IMR-90 (cell line): ENCODE data around the gene PSMC3. TPM values are rescaled to one million over a fixed set of nuclear protein-coding genes. Genes with fewer than 3 reads are reported as not detected.
A peak's percentile ranks its signal among the peaks of the same experiment; 100 is the strongest.

Source experiments
- ATAC-seq: fragments of 200-7000 bp; cut with Tn5 transposase; 2 replicates; pipeline ENCODE4 v1.9.1; 2020; ENCODE audit warnings: low read depth, mild to moderate bottlenecking, moderate library complexity
- BruUV-seq: library from RNA; stranded (reverse); fragments of 400-500 nt; replicated peaks from 2 replicates; lab custom pipeline; 2021; lab: Mats Ljungman, UMichigan
- CTCF ChIA-PET: fragments of 300-600 bp; formaldehyde crosslinking; extraction: SDS; loops from one replicate; lab custom pipeline; 2021; ENCODE audit warnings: antibody characterized with exemption; lab: Yijun Ruan, JAX
- POLR2A ChIA-PET: fragments of 300-600 bp; sonication (Branson Sonifier 250); formaldehyde crosslinking; loops from one replicate; lab custom pipeline; 2022; ENCODE audit warnings: antibody characterized with exemption; ENCODE audit not compliant: unreplicated experiment; lab: Charles Lee
- DNase-seq: peaks from one replicate; pipeline ENCODE4 v3.0.0; 2013
- H2AFZ ChIP-seq: replicated peaks from 2 replicates; pipeline ENCODE3; 2013; ENCODE audit warnings: low read length, mild to moderate bottlenecking; ENCODE audit not compliant: poor library complexity
- H2AK5ac ChIP-seq: 2 replicates; pipeline ENCODE4 v1.6.1; 2013; ENCODE audit warnings: low read depth, low read length, inconsistent platforms
- H2AK9ac ChIP-seq: replicated peaks from 2 replicates; pipeline ENCODE3; 2013; ENCODE audit warnings: mild to moderate bottlenecking, low read depth, low read length, moderate library complexity; ENCODE audit not compliant: poor library complexity
- H2BK120ac ChIP-seq: 2 replicates; pipeline ENCODE4 v1.6.1; 2013; ENCODE audit warnings: low read depth, low read length, inconsistent platforms
- H2BK15ac ChIP-seq: 3 replicates; pipeline ENCODE4 v1.6.1; 2013; ENCODE audit warnings: low read depth, low read length, inconsistent platforms
- H2BK20ac ChIP-seq: 2 replicates; pipeline ENCODE4 v1.6.1; 2013; ENCODE audit warnings: low read depth, mild to moderate bottlenecking, inconsistent platforms, low read length, moderate library complexity
- H2BK5ac ChIP-seq: 2 replicates; pipeline ENCODE4 v1.6.1; 2013; ENCODE audit warnings: mild to moderate bottlenecking, low read depth, low read length, inconsistent platforms; ENCODE audit not compliant: poor library complexity, severe bottlenecking
- H3K14ac ChIP-seq: replicated peaks from 2 replicates; pipeline ENCODE4 v1.6.1; 2013; ENCODE audit warnings: low read depth, low read length, inconsistent platforms
- H3K18ac ChIP-seq: 2 replicates; pipeline ENCODE4 v1.6.1; 2013; ENCODE audit warnings: low read depth, low read length, control low read depth
- H3K23ac ChIP-seq: 2 replicates; pipeline ENCODE4 v1.6.1; 2013; ENCODE audit warnings: low read depth, low read length, inconsistent platforms
- H3K27ac ChIP-seq: 2 replicates; pipeline ENCODE4 v1.5.1; 2013; ENCODE audit warnings: mild to moderate bottlenecking, control low read depth, low read length; ENCODE audit not compliant: insufficient read depth
- H3K27me3 ChIP-seq: 2 replicates; pipeline ENCODE4 v1.6.1; 2013; ENCODE audit warnings: low read length; ENCODE audit not compliant: control insufficient read depth, insufficient read depth
- H3K36me3 ChIP-seq: 2 replicates; pipeline ENCODE4 v1.6.1; 2013; ENCODE audit warnings: low read length, mixed read lengths; ENCODE audit not compliant: control insufficient read depth, insufficient read depth
- H3K4ac ChIP-seq: 2 replicates; pipeline ENCODE4 v1.6.1; 2013; ENCODE audit warnings: low read depth, low read length, inconsistent platforms
- H3K4me1 ChIP-seq: 2 replicates; pipeline ENCODE4 v1.6.1; 2013; ENCODE audit warnings: low read length, mixed read lengths; ENCODE audit not compliant: control insufficient read depth, insufficient read depth
- H3K4me2 ChIP-seq: 2 replicates; pipeline ENCODE4 v1.6.1; 2013; ENCODE audit warnings: low read depth, mild to moderate bottlenecking, control low read depth, low read length, moderate library complexity
- H3K4me3 ChIP-seq: 2 replicates; pipeline ENCODE4 v1.5.1; 2013; ENCODE audit warnings: low read depth, mild to moderate bottlenecking, control low read depth, low read length, moderate library complexity; ENCODE audit not compliant: insufficient read depth
- H3K56ac ChIP-seq: 2 replicates; pipeline ENCODE4 v1.6.1; 2013; ENCODE audit warnings: low read length, inconsistent platforms; ENCODE audit not compliant: insufficient read depth; ENCODE audit errors: extremely low read depth
- H3K79me1 ChIP-seq, 2 experiments: 2 replicates each; pipeline ENCODE4 v1.6.1; 2013; ENCODE audit warnings: low read length in 2 of 2, inconsistent platforms in 1 of 2, low read depth in 1 of 2
- H3K9ac ChIP-seq: 2 replicates; pipeline ENCODE4 v1.6.1; 2013; ENCODE audit warnings: low read depth, low read length, control low read depth
- H3K9me1 ChIP-seq: 2 replicates; pipeline ENCODE4 v1.6.1; 2013; ENCODE audit warnings: low read length, inconsistent platforms; ENCODE audit not compliant: insufficient read depth
- H3K9me3 ChIP-seq: 2 replicates; pipeline ENCODE4 v1.6.1; 2013; ENCODE audit warnings: low read length; ENCODE audit not compliant: control insufficient read depth, insufficient read depth
- H4K20me1 ChIP-seq: 2 replicates; pipeline ENCODE4 v1.6.1; 2013; ENCODE audit warnings: low read length, inconsistent platforms; ENCODE audit not compliant: insufficient read depth
- H4K5ac ChIP-seq: 2 replicates; pipeline ENCODE4 v1.6.1; 2013; ENCODE audit warnings: mild to moderate bottlenecking, low read depth, low read length, control low read depth
- H4K8ac ChIP-seq, 2 experiments: 2 replicates each; pipeline ENCODE4 v1.6.1; 2013; ENCODE audit warnings: low read depth in 2 of 2, low read length in 2 of 2, control low read depth in 1 of 2, inconsistent platforms in 1 of 2
- H4K91ac ChIP-seq: 2 replicates; pipeline ENCODE4 v1.6.1; 2013; ENCODE audit warnings: low read depth, low read length, inconsistent platforms; ENCODE audit not compliant: insufficient read depth
- BHLHE40 ChIP-seq: fragments of 150-350 bp; IDR thresholded peaks from 2 replicates; pipeline ENCODE4 v1.6.1; 2016; ENCODE audit warnings: mild to moderate bottlenecking, low read depth, low read length
- CEBPB ChIP-seq: IDR thresholded peaks from 2 replicates; pipeline ENCODE4 v1.6.1; 2012; ENCODE audit warnings: low read depth, low read length, improper control_type of control experiment
- FOS ChIP-seq: fragments of 150-350 bp; IDR thresholded peaks from 2 replicates; pipeline ENCODE4 v1.6.1; 2016; ENCODE audit warnings: low read depth, low read length
- MAFK ChIP-seq: IDR thresholded peaks from 2 replicates; pipeline ENCODE4 v1.6.1; 2012; ENCODE audit warnings: low read depth, low read length, improper control_type of control experiment
- MAZ ChIP-seq: IDR thresholded peaks from 2 replicates; pipeline ENCODE4 v1.6.1; 2012; ENCODE audit warnings: low read depth, mild to moderate bottlenecking, low read length, improper control_type of control experiment, moderate library complexity, borderline replicate concordance
- MXI1 ChIP-seq: IDR thresholded peaks from 2 replicates; pipeline ENCODE4 v1.6.1; 2012; ENCODE audit warnings: low read depth, mild to moderate bottlenecking, low read length, moderate library complexity, borderline replicate concordance
- NFE2L2 ChIP-seq: fragments of 150-350 bp; IDR thresholded peaks from 2 replicates; pipeline ENCODE4 v1.6.1; 2016; ENCODE audit warnings: low read depth, mild to moderate bottlenecking, low read length
- POLR2A ChIP-seq: IDR thresholded peaks from 2 replicates; pipeline ENCODE4 v1.6.1; 2012; ENCODE audit warnings: mild to moderate bottlenecking, low read depth, low read length
- RCOR1 ChIP-seq: IDR thresholded peaks from 2 replicates; pipeline ENCODE4 v1.6.1; 2012; ENCODE audit warnings: mild to moderate bottlenecking, low read length, improper control_type of control experiment; ENCODE audit not compliant: insufficient replicate concordance
- RFX5 ChIP-seq: IDR thresholded peaks from 2 replicates; pipeline ENCODE4 v1.8.0; 2012; ENCODE audit warnings: low read depth, mild to moderate bottlenecking, low read length, moderate library complexity
- SMC3 ChIP-seq: fragments of 150-350 bp; IDR thresholded peaks from 2 replicates; pipeline ENCODE4 v1.6.1; 2016; ENCODE audit warnings: low read depth, mild to moderate bottlenecking, antibody characterized with exemption, low read length, moderate library complexity
- WGBS, 2 experiments: methylation state at CpG; one replicate each; pipeline versions ENCODE4 v1.1.5 to v1.1.7; 2013; ENCODE audit warnings: missing lambda C conversion rate in 2 of 2; ENCODE audit not compliant: insufficient read length in 1 of 2; ENCODE audit errors: extremely low coverage in 2 of 2; 5-methylcytosine and 5-hydroxymethylcytosine counted together
- dilution Hi-C: fragments of 300-500 bp; cut with HindIII; formaldehyde crosslinking; loops from one replicate; pipeline ENCODE4 v1.14.3; 2018; ENCODE audit warnings: low sequenced_read_pairs; ENCODE audit not compliant: unreplicated experiment
- in situ Hi-C: fragments of 300-500 bp; cut with MboI; formaldehyde crosslinking; loops from 3 replicates; pipeline ENCODE4 v1.14.3; 2019; ENCODE audit warnings: low sequenced_read_pairs, inconsistent platforms, mixed read lengths
- intact Hi-C: fragments of 100-400 bp; cut with micrococcal nuclease; formaldehyde crosslinking; loops from 2 replicates; pipeline ENCODE4 v1.10.0; 2022
- polyA plus RNA-seq, 3 experiments: library from polyadenylated mRNA; depleted of rRNA; stranded (reverse); fragments of >200 nt; gene quantifications; 2 replicates each; pipeline ENCODE4 v1.2.3, GENCODE V29; 2012; ENCODE audit warnings: low replicate concordance in 1 of 3
- total RNA-seq: library from RNA; depleted of rRNA; stranded (reverse); fragments of >200 nt; gene quantifications from 2 replicates; pipeline ENCODE4 v1.2.3, GENCODE V29; 2012
- TF ChIP-seq, protein P1 (sequence below): conservative IDR thresholded peaks from 2 replicates; pipeline ENCODE4 v1.5.1; 2012; ENCODE audit warnings: mild to moderate bottlenecking, low read depth, low read length, improper control_type of control experiment
- TF ChIP-seq, protein P2 (sequence below): fragments of 150-350 bp; IDR thresholded peaks from 2 replicates; pipeline ENCODE4 v1.6.1; 2017; ENCODE audit warnings: mild to moderate bottlenecking, antibody characterized with exemption, low read length, low read depth

The PSMC3 gene
- total and polyA plus RNA-seq, 2 of the 4 experiments (the other 2 are of a cell fraction), result 238 to 253 TPM

DNA sequence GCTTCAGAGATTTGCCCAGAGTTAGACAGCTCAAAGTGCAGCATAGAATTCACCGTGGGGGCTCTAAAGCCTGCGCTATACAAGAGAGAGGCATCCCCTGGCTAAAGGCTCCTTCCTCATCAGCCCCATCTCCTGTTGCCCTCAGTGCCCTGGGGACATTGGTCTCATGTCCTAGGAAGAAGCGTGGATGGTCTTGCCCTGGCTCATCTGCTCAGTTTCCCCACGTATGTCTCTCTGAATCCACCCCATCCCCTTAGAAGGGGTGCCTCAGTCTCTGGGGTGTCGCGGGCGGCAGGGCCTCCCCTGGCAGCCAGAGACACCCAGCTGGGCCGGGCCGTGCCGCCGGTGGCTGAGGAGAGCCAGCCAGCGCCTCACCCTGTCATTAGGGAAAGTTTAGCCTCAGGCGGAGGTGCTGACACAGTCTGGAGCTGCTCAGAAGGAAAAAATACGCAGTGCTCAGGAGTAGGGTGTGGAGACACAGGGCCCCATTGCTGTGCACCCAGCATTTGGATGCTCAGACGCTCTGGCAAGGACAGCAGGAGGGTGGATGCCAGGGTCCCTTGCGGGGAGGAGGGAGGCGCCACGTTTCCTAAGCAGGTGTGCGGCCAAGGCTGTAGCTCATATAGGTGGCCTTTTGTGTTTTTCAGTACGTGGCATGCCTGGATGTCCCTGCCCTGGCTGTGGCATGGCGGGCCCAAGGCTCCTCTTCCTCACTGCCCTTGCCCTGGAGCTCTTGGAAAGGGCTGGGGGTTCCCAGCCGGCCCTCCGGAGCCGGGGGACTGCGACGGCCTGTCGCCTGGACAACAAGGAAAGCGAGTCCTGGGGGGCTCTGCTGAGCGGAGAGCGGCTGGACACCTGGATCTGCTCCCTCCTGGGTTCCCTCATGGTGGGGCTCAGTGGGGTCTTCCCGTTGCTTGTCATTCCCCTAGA is 16.5 kb downstream of the PSMC3 start:
- peak overlapping the region; percentile 74 for H4K5ac ChIP-seq
- peak overlapping the region; percentile 91 for H2AFZ ChIP-seq
- peak overlapping the region; percentile 94 for H2BK5ac ChIP-seq
- H3K4me3 ChIP-seq, result peak overlapping the region; percentile 82
- POLR2A ChIA-PET, result no interaction called here
- no TSS peak for BruUV-seq
- peak overlapping the region; percentile 97 for H3K23ac ChIP-seq
- dilution Hi-C loops (no loop called here), intact Hi-C loops (loop anchor here (5.0 kb wide), 2 partner anchors 152 to 208 kb away; partner anchors contain the start of gene NR1H3), in situ Hi-C loops (no loop called here)
- DNase-seq, result no peak
- H3K9me1 ChIP-seq, result peaks cover 14% of the 10 kb centered on the region
- H2BK20ac ChIP-seq, result peak overlapping the region; percentile 9; the same call in 1 of the 2 replicates
- 82% methylated on average over 18 of the region's 31 CpGs; no CpG with 5 or more reads in 1 of the 2 experiments for WGBS, 2 experiments
- peak overlapping the region; percentile 98 for H3K27ac ChIP-seq
- peaks cover 24% of the 10 kb centered on the region; the same call in 1 of the 2 replicates for H4K20me1 ChIP-seq
- TF ChIP-seq, protein P1, sequence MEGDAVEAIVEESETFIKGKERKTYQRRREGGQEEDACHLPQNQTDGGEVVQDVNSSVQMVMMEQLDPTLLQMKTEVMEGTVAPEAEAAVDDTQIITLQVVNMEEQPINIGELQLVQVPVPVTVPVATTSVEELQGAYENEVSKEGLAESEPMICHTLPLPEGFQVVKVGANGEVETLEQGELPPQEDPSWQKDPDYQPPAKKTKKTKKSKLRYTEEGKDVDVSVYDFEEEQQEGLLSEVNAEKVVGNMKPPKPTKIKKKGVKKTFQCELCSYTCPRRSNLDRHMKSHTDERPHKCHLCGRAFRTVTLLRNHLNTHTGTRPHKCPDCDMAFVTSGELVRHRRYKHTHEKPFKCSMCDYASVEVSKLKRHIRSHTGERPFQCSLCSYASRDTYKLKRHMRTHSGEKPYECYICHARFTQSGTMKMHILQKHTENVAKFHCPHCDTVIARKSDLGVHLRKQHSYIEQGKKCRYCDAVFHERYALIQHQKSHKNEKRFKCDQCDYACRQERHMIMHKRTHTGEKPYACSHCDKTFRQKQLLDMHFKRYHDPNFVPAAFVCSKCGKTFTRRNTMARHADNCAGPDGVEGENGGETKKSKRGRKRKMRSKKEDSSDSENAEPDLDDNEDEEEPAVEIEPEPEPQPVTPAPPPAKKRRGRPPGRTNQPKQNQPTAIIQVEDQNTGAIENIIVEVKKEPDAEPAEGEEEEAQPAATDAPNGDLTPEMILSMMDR, result no peak
- TF ChIP-seq RFX5, result no peak
- TF ChIP-seq RCOR1, result no peak
- TF ChIP-seq MXI1, result no peak
- TF ChIP-seq, protein P2, sequence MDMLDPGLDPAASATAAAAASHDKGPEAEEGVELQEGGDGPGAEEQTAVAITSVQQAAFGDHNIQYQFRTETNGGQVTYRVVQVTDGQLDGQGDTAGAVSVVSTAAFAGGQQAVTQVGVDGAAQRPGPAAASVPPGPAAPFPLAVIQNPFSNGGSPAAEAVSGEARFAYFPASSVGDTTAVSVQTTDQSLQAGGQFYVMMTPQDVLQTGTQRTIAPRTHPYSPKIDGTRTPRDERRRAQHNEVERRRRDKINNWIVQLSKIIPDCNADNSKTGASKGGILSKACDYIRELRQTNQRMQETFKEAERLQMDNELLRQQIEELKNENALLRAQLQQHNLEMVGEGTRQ, result no peak
- TF ChIP-seq MAZ, result no peak
- TF ChIP-seq CEBPB, result no peak
- no peak for TF ChIP-seq BHLHE40
- TF ChIP-seq POLR2A, result no peak; the same call in 1 of the 2 replicates
- TF ChIP-seq MAFK, result no peak
- TF ChIP-seq FOS, result no peak
- TF ChIP-seq NFE2L2, result no peak
- no peak for TF ChIP-seq SMC3
- no peaks in the 10 kb centered on the region for H3K27me3 ChIP-seq
- H3K9me3 ChIP-seq, result no peaks in the 10 kb centered on the region
- peak overlapping the region; percentile 99 for H3K4ac ChIP-seq
- ATAC-seq, result no peak
- peak overlapping the region; percentile 100 for H3K14ac ChIP-seq
- H3K79me1 ChIP-seq, result peaks cover 7 to 57% of the 10 kb centered on the region in 2 experiments; a peak in 3 of 4 replicates
- peak overlapping the region; percentile 86 for H3K4me2 ChIP-seq
- CTCF ChIA-PET, result no interaction called here
- peak overlapping the region; percentile 97 for H3K9ac ChIP-seq
- H2AK9ac ChIP-seq, result peak overlapping the region; percentile 100
- peaks cover 35% of the 10 kb centered on the region for H3K36me3 ChIP-seq
- H4K8ac ChIP-seq, result peak overlapping the region; percentile 94 to 95; a peak in 3 of 4 replicates
- H3K56ac ChIP-seq, result peak overlapping the region; percentile 93
- H2AK5ac ChIP-seq, result peak overlapping the region; percentile 99
- H4K91ac ChIP-seq, result peak overlapping the region; percentile 98
- peak overlapping the region; percentile 77 for H3K18ac ChIP-seq
- H2BK15ac ChIP-seq, result peak overlapping the region; percentile 12; the same call in 2 of the 3 replicates
- peak overlapping the region; percentile 89 for H2BK120ac ChIP-seq
- peaks cover 35% of the 10 kb centered on the region for H3K4me1 ChIP-seq
